ENCODE results near the gene DPYSL3. TPM values are rescaled to one million over a fixed set of nuclear protein-coding genes. Genes with fewer than 3 reads are reported as not detected.

DPYSL3 gene
- total RNA-seq, 1 experiment from 2014 or later, result 8.9 TPM

GRCh38 chr5:147482706-147483180, 27.1 kb downstream of the DPYSL3 start:
- no TSS peak for BruUV-seq (replicated peaks)
- H3K4me1 Mint-ChIP-seq (ENCODE audit: insufficient read depth, unreplicated experiment), result no peaks in the 10 kb centered on the region
- no peak overlapping the region for H3K4me3 Mint-ChIP-seq (ENCODE audit: unreplicated experiment)
- no peak for TF ChIP-seq CTCF (IDR thresholded peaks at IDR 0.05; ENCODE audit: unreplicated experiment)
- no peaks in the 10 kb centered on the region for H3K36me3 Mint-ChIP-seq (ENCODE audit: insufficient read depth, unreplicated experiment)
- DNase-seq (ENCODE audit: unreplicated experiment), result no peak
- no peak overlapping the region for H3K27ac Mint-ChIP-seq (ENCODE audit: low read depth, unreplicated experiment)
- POLR2A ChIA-PET, result interaction anchor here (0.7 kb wide), 1 partner anchor 75 kb away, joined by 4 read pairs; no protein-coding TSS in a partner anchor
- H3K27me3 Mint-ChIP-seq (ENCODE audit: insufficient read depth, unreplicated experiment), result no peaks in the 10 kb centered on the region
- H3K9me3 Mint-ChIP-seq (ENCODE audit: unreplicated experiment), result no peaks in the 10 kb centered on the region
- intact Hi-C loops (cut with micrococcal nuclease), result no loop called here
- CTCF ChIA-PET, result interaction anchor here (0.6 to 2.8 kb wide), 10 partner anchors 10 to 293 kb away, joined by 3 to 18 read pairs (median 4); no protein-coding TSS in a partner anchor

GRCh38 chr5:147481874-147482705, 27.8 kb downstream of the DPYSL3 start:
- DNase-seq (ENCODE audit: unreplicated experiment), result no peak

GRCh38 chr5:147481376-147481775, 28.5 kb downstream of the DPYSL3 start:
- DNase-seq (ENCODE audit: unreplicated experiment), result peak; percentile 14
- no peaks in the 10 kb centered on the region for H3K4me1 Mint-ChIP-seq (ENCODE audit: insufficient read depth, unreplicated experiment)
- no TSS peak for BruUV-seq (replicated peaks)
- TF ChIP-seq CTCF (IDR thresholded peaks at IDR 0.05; ENCODE audit: unreplicated experiment), result no peak
- no peaks in the 10 kb centered on the region for H3K36me3 Mint-ChIP-seq (ENCODE audit: insufficient read depth, unreplicated experiment)
- no peak overlapping the region for H3K27ac Mint-ChIP-seq (ENCODE audit: low read depth, unreplicated experiment)
- POLR2A ChIA-PET, result interaction anchor here (0.7 kb wide), 1 partner anchor 875 kb away, joined by 3 read pairs; no protein-coding TSS in a partner anchor
- H3K9me3 Mint-ChIP-seq (ENCODE audit: unreplicated experiment), result no peaks in the 10 kb centered on the region
- H3K27me3 Mint-ChIP-seq (ENCODE audit: insufficient read depth, unreplicated experiment), result no peaks in the 10 kb centered on the region
- intact Hi-C loops (cut with micrococcal nuclease), result no loop called here
- no peak overlapping the region for H3K4me3 Mint-ChIP-seq (ENCODE audit: unreplicated experiment)
- CTCF ChIA-PET, result interaction anchor here (0.6 to 3.2 kb wide), 6 partner anchors 13 to 968 kb away, joined by 3 to 18 read pairs (median 6); no protein-coding TSS in a partner anchor

More at GRCh38 chr5:147481874-147482705, 27.8 kb downstream of the DPYSL3 start:
- Mint-ChIP-seq H3K9me3 (ENCODE audit: unreplicated experiment) (no peaks in the 10 kb centered on the region), H3K27me3 (ENCODE audit: insufficient read depth, unreplicated experiment) (no peaks in the 10 kb centered on the region), H3K4me3 (ENCODE audit: unreplicated experiment) (no peak overlapping the region), H3K4me1 (ENCODE audit: insufficient read depth, unreplicated experiment) (no peaks in the 10 kb centered on the region), H3K27ac (ENCODE audit: low read depth, unreplicated experiment) (no peak overlapping the region), H3K36me3 (ENCODE audit: insufficient read depth, unreplicated experiment) (no peaks in the 10 kb centered on the region)
- POLR2A ChIA-PET, result interaction anchor here (0.6 to 0.7 kb wide), 2 partner anchors 105 to 876 kb away, joined by 3 read pairs; no protein-coding TSS in a partner anchor
- no TSS peak for BruUV-seq (replicated peaks)
- intact Hi-C loops (cut with micrococcal nuclease), result no loop called here
- TF ChIP-seq CTCF (IDR thresholded peaks at IDR 0.05; ENCODE audit: unreplicated experiment), result no peak
- CTCF ChIA-PET, result interaction anchor here (0.6 to 3.2 kb wide), 11 partner anchors 9 to 968 kb away, joined by 3 to 18 read pairs (median 5); no protein-coding TSS in a partner anchor

GRCh38 chr5:147479949-147480348, 29.9 kb downstream of the DPYSL3 start:
- Mint-ChIP-seq H3K27ac (ENCODE audit: low read depth, unreplicated experiment) (no peak overlapping the region), H3K4me1 (ENCODE audit: insufficient read depth, unreplicated experiment) (no peaks in the 10 kb centered on the region)

More at GRCh38 chr5:147479949-147480348, 29.9 kb downstream of the DPYSL3 start:
- H3K27me3 Mint-ChIP-seq (ENCODE audit: insufficient read depth, unreplicated experiment), result no peaks in the 10 kb centered on the region
- no peaks in the 10 kb centered on the region for H3K36me3 Mint-ChIP-seq (ENCODE audit: insufficient read depth, unreplicated experiment)
- TF ChIP-seq CTCF (IDR thresholded peaks at IDR 0.05; ENCODE audit: unreplicated experiment), result no peak
- ChIA-PET CTCF (interaction anchor here (0.8 to 3.2 kb wide), 3 partner anchors 15 to 97 kb away, joined by 3 to 15 read pairs (median 5); no protein-coding TSS in a partner anchor), POLR2A (no interaction called here)
- H3K9me3 Mint-ChIP-seq (ENCODE audit: unreplicated experiment), result no peaks in the 10 kb centered on the region
- BruUV-seq (replicated peaks), result no TSS peak
- intact Hi-C loops (cut with micrococcal nuclease), result no loop called here
- no peak for DNase-seq (ENCODE audit: unreplicated experiment)
- no peak overlapping the region for H3K4me3 Mint-ChIP-seq (ENCODE audit: unreplicated experiment)
